Measurements from ENCODE around the gene PPFIA4. TPM values are rescaled to one million over a fixed set of nuclear protein-coding genes. Genes with fewer than 3 reads are reported as not detected.
A peak's percentile ranks its signal among the peaks of the same experiment; 100 is the strongest.

Gene PPFIA4
- total and polyA plus RNA-seq, 2 of the 4 experiments (the other 2 are of a cell fraction) = 5.4 to 13.7 TPM

GRCh38 chr1:203116091-203116820, 90.0 kb downstream of the PPFIA4 start:
- in situ Hi-C loops (cut with MboI; ENCODE audit: low sequenced_read_pairs) = loop anchor here (5.0 kb wide), 1 partner anchor 96 kb away; no protein-coding TSS in a partner anchor
- Histone ChIP-seq H3K4me3 (ENCODE audit: insufficient read depth, low read depth, low read length) (no peak overlapping the region), H3K9me1 (ENCODE audit: insufficient read depth, low read length) (no peaks in the 10 kb centered on the region), H3K23ac (ENCODE audit: low read depth, low read length) (no peak overlapping the region), H3K4ac (ENCODE audit: low read depth, low read length) (no peak overlapping the region), H2BK15ac (ENCODE audit: low read depth, low read length) (no peak overlapping the region), H3K27ac (ENCODE audit: insufficient read depth, low read length) (no peak overlapping the region), H2AK9ac (replicated peaks; ENCODE audit: low read depth, low read length, poor library complexity) (no peak overlapping the region), H3K56ac (ENCODE audit: extremely low read depth, insufficient read depth, low read length) (no peak overlapping the region), H3K4me1 (ENCODE audit: control insufficient read depth, insufficient read depth, low read length) (no peaks in the 10 kb centered on the region), H4K5ac (ENCODE audit: low read depth, low read length) (no peak overlapping the region), H4K20me1 (ENCODE audit: insufficient read depth, low read length) (no peaks in the 10 kb centered on the region), H3K36me3 (ENCODE audit: control insufficient read depth, insufficient read depth, low read length) (no peaks in the 10 kb centered on the region), H3K79me1 (ENCODE audit: low read depth in 1 of 2, low read length in 2 of 2) (no peaks in the 10 kb centered on the region), H2BK5ac (ENCODE audit: low read depth, low read length, poor library complexity, severe bottlenecking) (no peak overlapping the region), H2BK20ac (ENCODE audit: low read depth, low read length) (no peak overlapping the region), H3K4me2 (ENCODE audit: low read depth, low read length) (no peak overlapping the region), H4K91ac (ENCODE audit: insufficient read depth, low read depth, low read length) (no peak overlapping the region), H2BK120ac (ENCODE audit: low read depth, low read length) (no peak overlapping the region), H3K27me3 (ENCODE audit: control insufficient read depth, insufficient read depth, low read length) (peaks cover 73% of the 10 kb centered on the region), H2AFZ (replicated peaks; ENCODE audit: low read length, poor library complexity) (peak overlapping the region; percentile 5), H3K9ac (ENCODE audit: low read depth, low read length) (no peak overlapping the region), H2AK5ac (ENCODE audit: low read depth, low read length) (no peak overlapping the region), H3K18ac (ENCODE audit: low read depth, low read length) (no peak overlapping the region), H4K8ac (ENCODE audit: low read depth in 2 of 2, low read length in 2 of 2) (no peak overlapping the region), H3K14ac (replicated peaks; ENCODE audit: low read depth, low read length) (no peak overlapping the region), H3K9me3 (ENCODE audit: control insufficient read depth, insufficient read depth, low read length) (peaks cover 4% of the 10 kb centered on the region)
- WGBS, 2 experiments (ENCODE audit: extremely low coverage in 2 of 2, insufficient read length in 1 of 2) = 39% methylated on average over 4 of the region's 10 CpGs; no CpG with 5 or more reads in 1 of the 2 experiments
- BruUV-seq (replicated peaks) = no TSS peak
- dilution Hi-C loops (cut with HindIII; ENCODE audit: low sequenced_read_pairs, unreplicated experiment) = no loop called here
- DNase-seq (no peak), ATAC-seq (ENCODE audit: low read depth) (no peak)
- CTCF ChIA-PET = interaction anchor here (3.2 kb wide), 1 partner anchor 100 kb away, joined by 22 read pairs; no protein-coding TSS in a partner anchor
- POLR2A ChIA-PET (ENCODE audit: unreplicated experiment) = no interaction called here
- intact Hi-C loops (cut with micrococcal nuclease) = loop anchor here (5.0 kb wide), 2 partner anchors 79 to 151 kb away; no protein-coding TSS in a partner anchor
- TF ChIP-seq CTCF (conservative IDR thresholded peaks at IDR 0.05; ENCODE audit: low read depth, low read length) (no peak), CHD1 (IDR thresholded peaks at IDR 0.05; ENCODE audit: low read depth, low read length) (no peak), MXI1 (IDR thresholded peaks at IDR 0.05; ENCODE audit: borderline replicate concordance, low read depth, low read length) (no peak), NFE2L2 (IDR thresholded peaks at IDR 0.05; ENCODE audit: low read depth, low read length) (no peak), SMC3 (IDR thresholded peaks at IDR 0.05; ENCODE audit: low read depth, low read length) (no peak), POLR2A (IDR thresholded peaks at IDR 0.05; ENCODE audit: low read depth, low read length) (no peak), FOS (IDR thresholded peaks at IDR 0.05; ENCODE audit: low read depth, low read length) (no peak), RCOR1 (IDR thresholded peaks at IDR 0.05; ENCODE audit: insufficient replicate concordance, low read length) (no peak), MAZ (IDR thresholded peaks at IDR 0.05; ENCODE audit: borderline replicate concordance, low read depth, low read length) (no peak), USF2 (IDR thresholded peaks at IDR 0.05; ENCODE audit: low read depth, low read length) (no peak), BHLHE40 (IDR thresholded peaks at IDR 0.05; ENCODE audit: low read depth, low read length) (no peak), RAD21 (IDR thresholded peaks at IDR 0.05; ENCODE audit: low read length) (no peak), MAFK (IDR thresholded peaks at IDR 0.05; ENCODE audit: low read depth, low read length) (no peak), CEBPB (IDR thresholded peaks at IDR 0.05; ENCODE audit: low read depth, low read length) (no peak), RFX5 (IDR thresholded peaks at IDR 0.05; ENCODE audit: low read depth, low read length) (no peak)
